Ishikawa (cell line): ENCODE results near the gene LCN6.

Source experiments
- CEBPB ChIP-seq: IDR thresholded peaks from 2 replicates; pipeline ENCODE4 v1.6.1; 2012
- CREB1 ChIP-seq: IDR thresholded peaks from 2 replicates; pipeline ENCODE4 v1.6.1; 2012; ENCODE audit warnings: low read depth
- EGR1 ChIP-seq: IDR thresholded peaks from 2 replicates; pipeline ENCODE4 v1.6.1; 2012
- EP300 ChIP-seq: IDR thresholded peaks from 2 replicates; pipeline ENCODE4 v1.6.1; 2012; ENCODE audit warnings: borderline replicate concordance
- FOXM1 ChIP-seq: IDR thresholded peaks from 2 replicates; pipeline ENCODE4 v1.6.1; 2012; ENCODE audit warnings: low read depth, borderline replicate concordance
- NFIC ChIP-seq: IDR thresholded peaks from 2 replicates; pipeline ENCODE4 v1.6.1; 2012
- RAD21 ChIP-seq: IDR thresholded peaks from 2 replicates; pipeline ENCODE4 v1.6.1; 2012; ENCODE audit warnings: low read depth
- TAF1 ChIP-seq: IDR thresholded peaks from 2 replicates; pipeline ENCODE4 v1.6.1; 2012; ENCODE audit warnings: low read depth, mild to moderate bottlenecking
- TCF12 ChIP-seq: IDR thresholded peaks from 2 replicates; pipeline ENCODE4 v1.6.1; 2012; ENCODE audit warnings: low read depth
- TEAD4 ChIP-seq: IDR thresholded peaks from 2 replicates; pipeline ENCODE4 v1.6.1; 2012
- YY1 ChIP-seq: IDR thresholded peaks from 2 replicates; pipeline ENCODE4 v1.6.1; 2012; ENCODE audit warnings: low read depth
- ZBTB7A ChIP-seq: IDR thresholded peaks from 2 replicates; pipeline ENCODE4 v1.6.1; 2012; ENCODE audit warnings: low read depth
- TF ChIP-seq, protein P1 (sequence below): IDR thresholded peaks from 2 replicates; pipeline ENCODE4 v1.6.1; 2012
- TF ChIP-seq, protein P2 (sequence below): IDR thresholded peaks from 2 replicates; pipeline ENCODE4 v1.6.1; 2012
- TF ChIP-seq, protein P3 (sequence below): IDR thresholded peaks from 2 replicates; pipeline ENCODE4 v1.6.1; 2012; ENCODE audit warnings: low read depth, mild to moderate bottlenecking

Gene LCN6, protein sequence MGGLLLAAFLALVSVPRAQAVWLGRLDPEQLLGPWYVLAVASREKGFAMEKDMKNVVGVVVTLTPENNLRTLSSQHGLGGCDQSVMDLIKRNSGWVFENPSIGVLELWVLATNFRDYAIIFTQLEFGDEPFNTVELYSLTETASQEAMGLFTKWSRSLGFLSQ

DNA sequence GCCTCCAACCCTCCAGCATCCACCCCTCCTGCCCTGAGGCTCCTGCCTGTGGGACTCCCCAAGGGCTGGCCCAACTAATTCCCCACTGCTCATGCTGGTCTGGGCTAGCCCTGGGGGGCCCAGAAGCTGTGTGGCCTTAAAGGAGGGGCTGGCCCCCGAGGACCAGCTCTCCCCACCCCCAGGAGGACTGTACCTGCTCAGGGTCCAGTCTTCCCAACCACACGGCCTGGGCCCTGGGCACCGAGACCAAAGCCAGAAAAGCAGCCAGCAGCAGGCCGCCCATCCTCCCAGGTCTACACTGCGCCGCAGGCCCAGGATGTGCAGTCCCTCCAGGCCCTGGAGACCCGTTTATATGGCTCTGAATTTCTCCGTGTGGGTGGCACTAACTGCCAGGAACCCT is at the start of gene LCN6:
Gene LCN6, minus strand, starts transcription at position 325 of the 400 bp plus-strand sequence. Its CDS starts 42 bp downstream, at position 283.
- TF ChIP-seq, protein P1, sequence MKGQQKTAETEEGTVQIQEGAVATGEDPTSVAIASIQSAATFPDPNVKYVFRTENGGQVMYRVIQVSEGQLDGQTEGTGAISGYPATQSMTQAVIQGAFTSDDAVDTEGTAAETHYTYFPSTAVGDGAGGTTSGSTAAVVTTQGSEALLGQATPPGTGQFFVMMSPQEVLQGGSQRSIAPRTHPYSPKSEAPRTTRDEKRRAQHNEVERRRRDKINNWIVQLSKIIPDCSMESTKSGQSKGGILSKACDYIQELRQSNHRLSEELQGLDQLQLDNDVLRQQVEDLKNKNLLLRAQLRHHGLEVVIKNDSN = no peak
- TF ChIP-seq TEAD4 (no peak), TCF12 (no peak), FOXM1 (no peak), EP300 (no peak), CREB1 (no peak), EGR1 (no peak), NFIC (no peak), CEBPB (no peak), TAF1 (no peak), RAD21 (no peak), YY1 (no peak), ZBTB7A (no peak)
- TF ChIP-seq, protein P2, sequence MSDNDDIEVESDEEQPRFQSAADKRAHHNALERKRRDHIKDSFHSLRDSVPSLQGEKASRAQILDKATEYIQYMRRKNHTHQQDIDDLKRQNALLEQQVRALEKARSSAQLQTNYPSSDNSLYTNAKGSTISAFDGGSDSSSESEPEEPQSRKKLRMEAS = no peak
- TF ChIP-seq, protein P3, sequence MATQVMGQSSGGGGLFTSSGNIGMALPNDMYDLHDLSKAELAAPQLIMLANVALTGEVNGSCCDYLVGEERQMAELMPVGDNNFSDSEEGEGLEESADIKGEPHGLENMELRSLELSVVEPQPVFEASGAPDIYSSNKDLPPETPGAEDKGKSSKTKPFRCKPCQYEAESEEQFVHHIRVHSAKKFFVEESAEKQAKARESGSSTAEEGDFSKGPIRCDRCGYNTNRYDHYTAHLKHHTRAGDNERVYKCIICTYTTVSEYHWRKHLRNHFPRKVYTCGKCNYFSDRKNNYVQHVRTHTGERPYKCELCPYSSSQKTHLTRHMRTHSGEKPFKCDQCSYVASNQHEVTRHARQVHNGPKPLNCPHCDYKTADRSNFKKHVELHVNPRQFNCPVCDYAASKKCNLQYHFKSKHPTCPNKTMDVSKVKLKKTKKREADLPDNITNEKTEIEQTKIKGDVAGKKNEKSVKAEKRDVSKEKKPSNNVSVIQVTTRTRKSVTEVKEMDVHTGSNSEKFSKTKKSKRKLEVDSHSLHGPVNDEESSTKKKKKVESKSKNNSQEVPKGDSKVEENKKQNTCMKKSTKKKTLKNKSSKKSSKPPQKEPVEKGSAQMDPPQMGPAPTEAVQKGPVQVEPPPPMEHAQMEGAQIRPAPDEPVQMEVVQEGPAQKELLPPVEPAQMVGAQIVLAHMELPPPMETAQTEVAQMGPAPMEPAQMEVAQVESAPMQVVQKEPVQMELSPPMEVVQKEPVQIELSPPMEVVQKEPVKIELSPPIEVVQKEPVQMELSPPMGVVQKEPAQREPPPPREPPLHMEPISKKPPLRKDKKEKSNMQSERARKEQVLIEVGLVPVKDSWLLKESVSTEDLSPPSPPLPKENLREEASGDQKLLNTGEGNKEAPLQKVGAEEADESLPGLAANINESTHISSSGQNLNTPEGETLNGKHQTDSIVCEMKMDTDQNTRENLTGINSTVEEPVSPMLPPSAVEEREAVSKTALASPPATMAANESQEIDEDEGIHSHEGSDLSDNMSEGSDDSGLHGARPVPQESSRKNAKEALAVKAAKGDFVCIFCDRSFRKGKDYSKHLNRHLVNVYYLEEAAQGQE = no peak

DNA sequence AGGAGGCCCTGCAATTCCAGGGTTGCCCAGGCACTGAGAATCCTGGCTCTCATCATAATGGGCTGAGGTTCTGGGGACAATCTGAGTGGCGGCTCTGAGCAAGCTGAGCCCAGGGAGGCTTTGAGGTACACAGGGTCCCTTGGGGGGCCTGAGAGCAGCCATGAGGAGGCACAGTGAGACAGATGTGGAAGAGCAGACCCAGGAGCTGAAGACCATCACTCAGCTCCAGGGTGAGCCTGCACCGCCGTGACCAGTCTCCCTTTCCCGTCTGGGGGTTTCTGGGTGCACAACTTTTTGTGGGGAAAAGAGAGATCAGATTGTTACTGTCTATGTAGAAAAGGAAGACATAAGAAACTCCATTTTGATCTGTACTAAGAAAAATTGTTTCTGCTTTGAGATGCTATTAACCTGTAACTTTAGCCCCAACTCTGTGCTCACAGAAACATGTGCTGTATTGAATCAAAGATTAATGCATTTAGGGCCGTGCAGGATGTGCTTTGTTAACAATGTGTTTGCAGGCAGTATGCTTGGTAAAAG is 48.0 kb upstream of the LCN6 start, which contains the start of gene CCDC183:
Gene CCDC183, plus strand, starts transcription at position 101 of the 537 bp plus-strand sequence. Its CDS starts 60 bp downstream, at position 161.
- no peak for TF ChIP-seq CEBPB
- TF ChIP-seq, protein P1 = no peak
- no peak for TF ChIP-seq EP300
- TF ChIP-seq, protein P3 = no peak
- TF ChIP-seq FOXM1 = no peak
- TF ChIP-seq YY1 = no peak
- no peak for TF ChIP-seq ZBTB7A
- no peak for TF ChIP-seq NFIC
- TF ChIP-seq EGR1 = no peak
- no peak for TF ChIP-seq RAD21
- TF ChIP-seq CREB1 = no peak
- no peak for TF ChIP-seq TCF12
- no peak for TF ChIP-seq TAF1
- TF ChIP-seq TEAD4 = no peak
- TF ChIP-seq, protein P2 = no peak

DNA sequence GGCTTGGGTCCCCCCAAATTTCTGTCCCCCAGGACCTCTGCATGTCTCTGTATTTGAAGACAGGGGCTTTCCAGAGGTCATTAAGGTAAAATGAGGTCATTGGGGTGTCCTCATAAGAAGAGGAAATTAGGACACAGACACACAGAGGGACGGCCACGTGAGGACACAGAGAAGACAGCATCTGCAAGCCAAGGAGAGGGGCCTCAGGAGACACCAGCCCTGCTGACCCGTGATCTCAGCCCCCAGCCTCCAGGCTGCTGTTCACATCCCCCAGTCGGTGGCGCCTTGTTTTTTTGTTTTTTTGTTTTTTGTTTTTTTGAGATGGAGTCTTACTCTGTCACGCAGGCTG is 46.6 kb upstream of the LCN6 start:
- no peak for TF ChIP-seq CREB1
- no peak for TF ChIP-seq EP300
- TF ChIP-seq NFIC = no peak
- TF ChIP-seq, protein P2 = no peak
- no peak for TF ChIP-seq TCF12
- TF ChIP-seq, protein P3 = no peak
- TF ChIP-seq RAD21 = no peak
- no peak for TF ChIP-seq YY1
- TF ChIP-seq ZBTB7A = no peak
- TF ChIP-seq, protein P1 = no peak
- TF ChIP-seq EGR1 = no peak
- TF ChIP-seq TAF1 = no peak
